MCF 10A (cell line): ENCODE results near the gene KIDINS220. TPM values are rescaled to one million over a fixed set of nuclear protein-coding genes. Genes with fewer than 3 reads are reported as not detected.

Source experiments
- BruUV-seq: library from RNA; stranded (reverse); fragments of 400-500 nt; replicated peaks from 2 replicates; lab custom pipeline; 2021; lab: Mats Ljungman, UMichigan
- CTCF ChIA-PET: fragments of 300-600 bp; sonication (Branson Sonifier 250); formaldehyde crosslinking; extraction: SDS; loops from one replicate; lab custom pipeline; 2021; ENCODE audit warnings: antibody characterized with exemption, inconsistent platforms; lab: Yijun Ruan, JAX
- POLR2A ChIA-PET: fragments of 300-600, 350-650 bp; sonication (Branson Sonifier 250); formaldehyde crosslinking; extraction: SDS; loops from one replicate; lab custom pipeline; 2020; ENCODE audit warnings: antibody characterized with exemption, inconsistent platforms; lab: Yijun Ruan, JAX
- DNase-seq: peaks from one replicate; pipeline ENCODE4 v3.0.0-alpha.2; 2018; ENCODE audit not compliant: unreplicated experiment
- H3K27ac Mint-ChIP-seq: one replicate; pipeline ENCODE4 v1.8.0; 2022; ENCODE audit warnings: mild to moderate bottlenecking, low read depth, mixed read lengths; ENCODE audit not compliant: unreplicated experiment
- H3K27me3 Mint-ChIP-seq: one replicate; pipeline ENCODE4 v1.8.0; 2022; ENCODE audit warnings: mixed read lengths; ENCODE audit not compliant: insufficient read depth, unreplicated experiment
- H3K36me3 Mint-ChIP-seq: one replicate; pipeline ENCODE4 v1.8.0; 2022; ENCODE audit warnings: mild to moderate bottlenecking, moderate library complexity, mixed read lengths; ENCODE audit not compliant: insufficient read depth, unreplicated experiment
- H3K4me1 Mint-ChIP-seq: one replicate; pipeline ENCODE4 v1.8.0; 2022; ENCODE audit warnings: mixed read lengths; ENCODE audit not compliant: insufficient read depth, unreplicated experiment
- H3K4me3 Mint-ChIP-seq: one replicate; pipeline ENCODE4 v1.8.0; 2022; ENCODE audit warnings: mild to moderate bottlenecking, moderate library complexity, mixed read lengths; ENCODE audit not compliant: unreplicated experiment
- H3K9me3 Mint-ChIP-seq: one replicate; pipeline ENCODE4 v1.8.0; 2022; ENCODE audit warnings: mixed read lengths; ENCODE audit not compliant: unreplicated experiment
- intact Hi-C: fragments of 100-400 bp; cut with micrococcal nuclease; formaldehyde crosslinking; loops from 2 replicates; pipeline ENCODE4 v1.14.1; 2022
- total RNA-seq: library from RNA; stranded (reverse); gene quantifications from 2 replicates; pipeline ENCODE4 v1.2.3, GENCODE V29; 2022
- TF ChIP-seq, protein P1 (sequence below): fragments of 200-600 bp; IDR thresholded peaks from one replicate; pipeline ENCODE4 v1.8.0; 2022; ENCODE audit warnings: antibody characterized with exemption, mild to moderate bottlenecking; ENCODE audit not compliant: unreplicated experiment

Gene KIDINS220
- total RNA-seq, 1 experiment from 2014 or later: 41.8 TPM

DNA sequence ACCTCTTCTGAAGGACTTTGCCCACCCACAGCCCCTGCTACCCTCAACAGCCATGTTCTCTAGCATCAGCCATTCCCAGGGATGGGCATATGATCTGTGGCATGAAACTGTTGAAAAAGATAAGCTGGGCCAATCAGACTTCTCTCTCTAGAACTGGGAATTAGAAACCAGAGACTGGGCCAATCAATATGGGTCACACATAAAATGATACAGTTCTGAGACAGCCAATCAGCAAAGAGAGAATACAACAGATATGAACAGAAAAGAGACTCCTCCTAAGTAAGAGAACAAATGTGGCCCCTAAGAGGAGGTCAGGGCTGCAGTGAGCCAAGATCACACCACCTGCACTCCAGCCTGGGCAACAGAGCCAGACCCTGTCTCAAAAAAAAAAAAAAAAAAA, 2.1 kb downstream of the KIDINS220 start:
- H3K36me3 Mint-ChIP-seq: no peaks in the 10 kb centered on the region
- no peaks in the 10 kb centered on the region for H3K27me3 Mint-ChIP-seq
- TF ChIP-seq, protein P1, sequence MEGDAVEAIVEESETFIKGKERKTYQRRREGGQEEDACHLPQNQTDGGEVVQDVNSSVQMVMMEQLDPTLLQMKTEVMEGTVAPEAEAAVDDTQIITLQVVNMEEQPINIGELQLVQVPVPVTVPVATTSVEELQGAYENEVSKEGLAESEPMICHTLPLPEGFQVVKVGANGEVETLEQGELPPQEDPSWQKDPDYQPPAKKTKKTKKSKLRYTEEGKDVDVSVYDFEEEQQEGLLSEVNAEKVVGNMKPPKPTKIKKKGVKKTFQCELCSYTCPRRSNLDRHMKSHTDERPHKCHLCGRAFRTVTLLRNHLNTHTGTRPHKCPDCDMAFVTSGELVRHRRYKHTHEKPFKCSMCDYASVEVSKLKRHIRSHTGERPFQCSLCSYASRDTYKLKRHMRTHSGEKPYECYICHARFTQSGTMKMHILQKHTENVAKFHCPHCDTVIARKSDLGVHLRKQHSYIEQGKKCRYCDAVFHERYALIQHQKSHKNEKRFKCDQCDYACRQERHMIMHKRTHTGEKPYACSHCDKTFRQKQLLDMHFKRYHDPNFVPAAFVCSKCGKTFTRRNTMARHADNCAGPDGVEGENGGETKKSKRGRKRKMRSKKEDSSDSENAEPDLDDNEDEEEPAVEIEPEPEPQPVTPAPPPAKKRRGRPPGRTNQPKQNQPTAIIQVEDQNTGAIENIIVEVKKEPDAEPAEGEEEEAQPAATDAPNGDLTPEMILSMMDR: no peak
- peak overlapping the region; percentile 91 for H3K4me3 Mint-ChIP-seq
- no peak for DNase-seq
- ChIA-PET POLR2A (interaction anchor here (0.6 kb wide), 1 partner anchor 11 kb away, joined by 3 read pairs; no protein-coding TSS in a partner anchor), CTCF (interaction anchor here (1.5 kb wide), 1 partner anchor 11 kb away, joined by 3 read pairs; no protein-coding TSS in a partner anchor)
- peaks cover 23% of the 10 kb centered on the region for H3K4me1 Mint-ChIP-seq
- no TSS peak for BruUV-seq
- intact Hi-C loops: no loop called here
- H3K9me3 Mint-ChIP-seq: no peaks in the 10 kb centered on the region
- no peak overlapping the region for H3K27ac Mint-ChIP-seq

DNA sequence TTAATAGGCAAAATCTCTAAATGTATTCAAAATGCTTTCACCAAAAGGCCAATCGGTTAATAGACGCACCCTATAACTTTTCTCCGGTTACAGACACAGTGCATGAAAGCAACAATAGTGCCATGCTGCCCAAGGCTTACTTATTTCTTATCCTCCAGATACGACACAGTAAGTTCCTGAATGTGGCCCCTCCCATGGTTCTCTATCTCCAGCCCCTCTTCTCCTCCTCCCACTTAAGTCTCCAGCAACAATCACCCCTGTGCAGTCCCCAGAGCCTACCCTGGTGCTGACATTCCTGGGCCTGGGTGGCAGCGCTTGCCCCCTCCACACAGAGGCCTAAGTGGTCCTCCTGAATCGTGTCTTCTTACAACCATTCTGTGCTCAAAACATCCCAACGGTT, 3.6 kb downstream of the KIDINS220 start:
- H3K27ac Mint-ChIP-seq: no peak overlapping the region
- POLR2A ChIA-PET: interaction anchor here (0.7 kb wide), 1 partner anchor 18 kb away, joined by 3 read pairs; no protein-coding TSS in a partner anchor
- intact Hi-C loops: no loop called here
- TF ChIP-seq, protein P1: no peak
- DNase-seq: no peak
- CTCF ChIA-PET: interaction anchor here (0.6 to 1.5 kb wide), 2 partner anchors 10 to 12 kb away, joined by 3 read pairs; no protein-coding TSS in a partner anchor
- H3K4me1 Mint-ChIP-seq: peaks cover 28% of the 10 kb centered on the region
- no TSS peak for BruUV-seq
- no peaks in the 10 kb centered on the region for H3K36me3 Mint-ChIP-seq
- no peaks in the 10 kb centered on the region for H3K27me3 Mint-ChIP-seq
- H3K4me3 Mint-ChIP-seq: no peak overlapping the region
- no peaks in the 10 kb centered on the region for H3K9me3 Mint-ChIP-seq

DNA sequence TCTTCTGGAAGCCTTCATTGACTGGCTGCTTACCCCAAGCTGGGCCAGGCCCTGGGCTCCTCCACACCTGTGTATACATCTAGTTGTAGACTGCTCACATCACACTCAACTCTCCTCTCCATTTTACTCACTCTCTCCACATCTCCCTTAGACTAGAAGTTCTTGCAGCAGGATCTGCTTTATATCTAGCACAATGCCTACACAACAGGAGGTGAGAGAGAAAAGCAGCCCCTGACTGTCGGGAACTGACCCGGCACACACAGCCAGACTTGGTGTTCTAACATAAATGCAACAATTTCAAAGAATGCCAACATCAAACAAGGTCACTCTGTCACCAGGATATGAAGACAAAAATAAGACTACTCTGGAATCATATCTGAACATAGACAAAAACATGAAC, 5.9 kb downstream of the KIDINS220 start:
- no peak for DNase-seq
- Mint-ChIP-seq H3K4me3 (no peak overlapping the region), H3K27ac (no peak overlapping the region), H3K9me3 (no peaks in the 10 kb centered on the region), H3K36me3 (no peaks in the 10 kb centered on the region), H3K4me1 (peaks cover 35% of the 10 kb centered on the region), H3K27me3 (no peaks in the 10 kb centered on the region)
- POLR2A ChIA-PET: interaction anchor here (1.8 kb wide), 1 partner anchor 10 kb away, joined by 4 read pairs; no protein-coding TSS in a partner anchor
- intact Hi-C loops: no loop called here
- TF ChIP-seq, protein P1: no peak
- no TSS peak for BruUV-seq
- CTCF ChIA-PET: interaction anchor here (0.6 to 0.9 kb wide), 2 partner anchors 9 to 549 kb away, joined by 3 read pairs; no protein-coding TSS in a partner anchor

DNA sequence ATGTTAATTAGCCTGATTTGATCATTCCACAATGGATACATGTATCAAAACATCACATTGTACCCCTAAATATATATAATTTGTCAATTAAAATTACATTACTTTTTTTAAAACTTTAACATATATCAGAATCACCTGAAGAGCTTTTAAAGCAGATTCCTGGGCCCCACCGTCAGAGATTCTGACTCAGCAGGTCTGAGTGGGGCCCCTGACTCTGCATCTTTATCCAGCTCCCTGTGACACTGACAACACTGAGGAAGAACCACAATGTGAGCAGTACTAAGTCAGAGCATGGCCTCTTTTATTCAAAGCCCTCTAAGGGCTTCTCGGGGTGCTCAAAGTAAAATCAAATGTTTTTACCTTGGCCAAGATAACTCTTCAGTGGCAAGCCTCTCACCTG, 9.7 kb downstream of the KIDINS220 start:
- Mint-ChIP-seq H3K4me3 (no peak overlapping the region), H3K27ac (no peak overlapping the region), H3K36me3 (peaks cover 23% of the 10 kb centered on the region), H3K4me1 (peaks cover 12% of the 10 kb centered on the region), H3K27me3 (no peaks in the 10 kb centered on the region), H3K9me3 (no peaks in the 10 kb centered on the region)
- CTCF ChIA-PET: interaction anchor here (0.6 kb wide), 1 partner anchor 84 kb away, joined by 4 read pairs; no protein-coding TSS in a partner anchor
- POLR2A ChIA-PET: no interaction called here
- BruUV-seq: no TSS peak
- TF ChIP-seq, protein P1: no peak
- intact Hi-C loops: no loop called here
- no peak for DNase-seq
